Measurements from ENCODE around the gene TRAF1. TPM values are rescaled to one million over a fixed set of nuclear protein-coding genes. Genes with fewer than 3 reads are reported as not detected.

The TRAF1 gene
- total RNA-seq, 1 experiment from 2014 or later: 1.4 TPM

- H3K79me2 ChIP-seq (ENCODE audit: insufficient read depth, low read length): no peaks in the 10 kb centered on the region
- no peak overlapping the region for H2BK12ac ChIP-seq (ENCODE audit: insufficient read length, low read depth, low read length)
- no peak overlapping the region for H3K4me2 ChIP-seq (ENCODE audit: insufficient read depth, insufficient read length, low read length)
- H2BK5ac ChIP-seq (ENCODE audit: insufficient read length, low read length): no peak overlapping the region
- H3K4me3 Mint-ChIP-seq: no peak overlapping the region
- no peaks in the 10 kb centered on the region for H3K79me1 ChIP-seq (ENCODE audit: insufficient read depth, low read depth, low read length, poor library complexity, severe bottlenecking)
- no peak overlapping the region for H4K91ac ChIP-seq (ENCODE audit: insufficient read length, low read depth, low read length)
- H3K27me3 ChIP-seq (ENCODE audit: insufficient read depth, low read length): no peaks in the 10 kb centered on the region
- no peak overlapping the region for H3T11ph ChIP-seq (ENCODE audit: low read length)
- no peak for TF ChIP-seq CTCF (conservative IDR thresholded peaks at IDR 0.05)
- WGBS (ENCODE audit: extremely low coverage, insufficient read length, low lambda C conversion rate): no CpG with 5 or more reads among the region's 15 CpGs
- H3K27ac ChIP-seq (ENCODE audit: insufficient read length, low read depth, low read length): no peak overlapping the region
- no peak overlapping the region for H3K56ac ChIP-seq (ENCODE audit: insufficient read length, low read depth, low read length)
- no peaks in the 10 kb centered on the region for H3K23me2 ChIP-seq (ENCODE audit: insufficient read length, low read depth, low read length, poor library complexity, severe bottlenecking)
- no peak overlapping the region for H3K23ac ChIP-seq (ENCODE audit: insufficient read length, low read depth, low read length)
- H3K9me3 Mint-ChIP-seq: no peaks in the 10 kb centered on the region
- H4K8ac ChIP-seq (replicated peaks; ENCODE audit: insufficient read length, low read depth, low read length): no peak overlapping the region
- H2AFZ ChIP-seq (ENCODE audit: low read length): no peak overlapping the region
- no peak overlapping the region for H2BK15ac ChIP-seq (ENCODE audit: low read depth, low read length)
- H3K9me3 ChIP-seq (ENCODE audit: control insufficient read depth, low read depth, low read length): no peaks in the 10 kb centered on the region
- H3K27ac Mint-ChIP-seq: no peak overlapping the region; a peak in 1 of 7 replicates
- no peaks in the 10 kb centered on the region for H3K36me3 Mint-ChIP-seq (ENCODE audit: insufficient read depth in 1 of 3, low read depth in 3 of 3)
- no peaks in the 10 kb centered on the region for H4K20me1 ChIP-seq (ENCODE audit: control insufficient read depth, insufficient read depth, insufficient read length)
- no peak overlapping the region for H3K4ac ChIP-seq (ENCODE audit: low read depth, low read length)
- H3K9ac ChIP-seq (ENCODE audit: extremely low read depth, insufficient read length, low read length): no peak overlapping the region
- no peak overlapping the region for H3K14ac ChIP-seq (ENCODE audit: insufficient read depth, low read length)
- H3K4me1 ChIP-seq (ENCODE audit: insufficient read depth, low read length): no peaks in the 10 kb centered on the region; the same call in 1 of the 2 replicates
- no peak overlapping the region for H2BK20ac ChIP-seq (ENCODE audit: low read depth, low read length, poor library complexity, severe bottlenecking)
- H2BK120ac ChIP-seq (ENCODE audit: low read depth, low read length, poor library complexity, severe bottlenecking): no peak overlapping the region
- no peak overlapping the region for H2AK5ac ChIP-seq (ENCODE audit: insufficient read length, low read length)
- peaks cover 15% of the 10 kb centered on the region for H3K27me3 Mint-ChIP-seq (ENCODE audit: low read depth)
- no peak for DNase-seq
- H3K18ac ChIP-seq (ENCODE audit: insufficient read length, low read depth, low read length): no peak overlapping the region
- H4K5ac ChIP-seq (ENCODE audit: insufficient read length, low read depth, low read length): no peak overlapping the region
- H3K4me1 Mint-ChIP-seq: peaks cover 12 to 23% of the 10 kb centered on the region in 2 experiments
Observed at GRCh38 chr9:120891884-120892747, 34.5 kb downstream of the TRAF1 start.
